HepG2 (cell line): ENCODE data around the gene FITM1. TPM values are rescaled to one million over a fixed set of nuclear protein-coding genes. Genes with fewer than 3 reads are reported as not detected.

Source experiments
- CBFB ChIP-seq: sonication (generic); formaldehyde crosslinking; IDR thresholded peaks from 2 replicates; pipeline ENCODE4 v1.4.0; 2020; ENCODE audit warnings: missing genetic modification reagents
- ESRRA ChIP-seq: sonication (generic); formaldehyde crosslinking; IDR thresholded peaks from 2 replicates; pipeline ENCODE4 v1.5.1; 2020; ENCODE audit warnings: mild to moderate bottlenecking, low read depth, missing genetic modification reagents
- HDAC2 ChIP-seq: sonication (generic); formaldehyde crosslinking; IDR thresholded peaks from 2 replicates; pipeline ENCODE4 v1.4.0; 2020; ENCODE audit warnings: missing genetic modification reagents
- HMGA1 ChIP-seq: sonication (generic); formaldehyde crosslinking; conservative IDR thresholded peaks from 2 replicates; pipeline ENCODE4 v1.4.0; 2020; ENCODE audit warnings: missing genetic modification reagents
- IKZF4 ChIP-seq: sonication (generic); formaldehyde crosslinking; IDR thresholded peaks from 2 replicates; pipeline ENCODE4 v1.5.1; 2020; ENCODE audit warnings: borderline replicate concordance, mild to moderate bottlenecking, low read depth, missing genetic modification reagents; ENCODE audit errors: not compliant biosample characterization
- IRX3 ChIP-seq: sonication (generic); formaldehyde crosslinking; IDR thresholded peaks from 2 replicates; pipeline ENCODE4 v1.8.1; 2023; ENCODE audit warnings: mild to moderate bottlenecking, low read depth, missing genetic modification reagents, borderline replicate concordance
- KAT7 ChIP-seq: IDR thresholded peaks from 2 replicates; pipeline ENCODE4 v1.6.1; 2018; ENCODE audit warnings: borderline replicate concordance, missing compliant biosample characterization
- NCOR1 ChIP-seq: fragments of 200-600 bp; sonication (generic); IDR thresholded peaks from 2 replicates; pipeline ENCODE4 v1.7.0; 2017; ENCODE audit warnings: antibody characterized with exemption, low read length, borderline replicate concordance
- RXRB ChIP-seq: IDR thresholded peaks from 2 replicates; pipeline ENCODE4 v1.6.1; 2016; ENCODE audit warnings: borderline replicate concordance, missing genetic modification reagents, missing compliant biosample characterization
- SOX5 ChIP-seq: IDR thresholded peaks from 2 replicates; pipeline ENCODE4 v1.6.1; 2016; ENCODE audit warnings: borderline replicate concordance
- ZNF224 ChIP-seq: sonication (generic); formaldehyde crosslinking; IDR thresholded peaks from 2 replicates; pipeline ENCODE4 v1.5.0; 2020; ENCODE audit warnings: mild to moderate bottlenecking, missing genetic modification reagents
- ZNF430 ChIP-seq: sonication (generic); formaldehyde crosslinking; IDR thresholded peaks from 2 replicates; pipeline ENCODE4 v1.9.0; 2021; ENCODE audit warnings: mild to moderate bottlenecking, missing genetic modification reagents
- ZNF546 ChIP-seq: sonication (generic); formaldehyde crosslinking; conservative IDR thresholded peaks from 2 replicates; pipeline ENCODE4 v1.8.1; 2023; ENCODE audit warnings: mild to moderate bottlenecking, missing genetic modification reagents
- ZNF790 ChIP-seq: sonication (generic); formaldehyde crosslinking; IDR thresholded peaks from 2 replicates; pipeline ENCODE4 v1.8.0; 2022; ENCODE audit warnings: missing genetic modification reagents, mild to moderate bottlenecking, borderline replicate concordance
- ZNF839 ChIP-seq: sonication (generic); formaldehyde crosslinking; IDR thresholded peaks from 2 replicates; pipeline ENCODE4 v1.4.0; 2020; ENCODE audit warnings: missing genetic modification reagents, mild to moderate bottlenecking, borderline replicate concordance
- polyA plus RNA-seq, 8 experiments: library from polyadenylated mRNA; depleted of rRNA in 3 of 8; stranded (reverse) in 7 of 8; unstranded in 1 of 8; fragments of >200 nt; fragmentation: Illumina TruSeq in 4 of 8; extraction: Trizol in 4 of 8; gene quantifications; 2 replicates each; pipeline versions ENCODE4 v1.2.1 to v1.2.3, GENCODE V29; 2011 to 2016; ENCODE audit warnings: low read depth in 4 of 8, missing spikeins in 1 of 8, mixed read lengths in 1 of 8; ENCODE audit not compliant: insufficient read depth in 1 of 8
- total RNA-seq, 5 experiments: library from RNA; depleted of rRNA; stranded (reverse); fragments of >200 nt; fragmentation: Illumina TruSeq; extraction: Trizol; gene quantifications; 2 replicates each; pipeline ENCODE4 v1.2.3, GENCODE V29; 2016; ENCODE audit warnings: low read depth in 1 of 5
- TF ChIP-seq, protein P1 (sequence below): fragments of 450-650 bp; IDR thresholded peaks from 2 replicates; pipeline ENCODE4 v1.6.1; 2016
- TF ChIP-seq, protein P2 (sequence below): sonication (generic); formaldehyde crosslinking; IDR thresholded peaks from 2 replicates; pipeline ENCODE4 v1.8.1; 2023; ENCODE audit warnings: mild to moderate bottlenecking, missing genetic modification reagents
- TF ChIP-seq, protein P3 (sequence below): IDR thresholded peaks from 2 replicates; pipeline ENCODE4 v1.6.1; 2016; ENCODE audit warnings: low read depth, missing genetic modification reagents, missing compliant biosample characterization
- TF ChIP-seq, protein P4 (sequence below): sonication (generic); formaldehyde crosslinking; IDR thresholded peaks from 2 replicates; pipeline ENCODE4 v1.5.1; 2020; ENCODE audit warnings: missing genetic modification reagents, mild to moderate bottlenecking, borderline replicate concordance

The FITM1 gene
- total and polyA plus RNA-seq, 2 of the 13 experiments (the other 11 are each of a cell fraction or from before 2014, with no cell fraction given) = 2.7 to 5.8 TPM

DNA sequence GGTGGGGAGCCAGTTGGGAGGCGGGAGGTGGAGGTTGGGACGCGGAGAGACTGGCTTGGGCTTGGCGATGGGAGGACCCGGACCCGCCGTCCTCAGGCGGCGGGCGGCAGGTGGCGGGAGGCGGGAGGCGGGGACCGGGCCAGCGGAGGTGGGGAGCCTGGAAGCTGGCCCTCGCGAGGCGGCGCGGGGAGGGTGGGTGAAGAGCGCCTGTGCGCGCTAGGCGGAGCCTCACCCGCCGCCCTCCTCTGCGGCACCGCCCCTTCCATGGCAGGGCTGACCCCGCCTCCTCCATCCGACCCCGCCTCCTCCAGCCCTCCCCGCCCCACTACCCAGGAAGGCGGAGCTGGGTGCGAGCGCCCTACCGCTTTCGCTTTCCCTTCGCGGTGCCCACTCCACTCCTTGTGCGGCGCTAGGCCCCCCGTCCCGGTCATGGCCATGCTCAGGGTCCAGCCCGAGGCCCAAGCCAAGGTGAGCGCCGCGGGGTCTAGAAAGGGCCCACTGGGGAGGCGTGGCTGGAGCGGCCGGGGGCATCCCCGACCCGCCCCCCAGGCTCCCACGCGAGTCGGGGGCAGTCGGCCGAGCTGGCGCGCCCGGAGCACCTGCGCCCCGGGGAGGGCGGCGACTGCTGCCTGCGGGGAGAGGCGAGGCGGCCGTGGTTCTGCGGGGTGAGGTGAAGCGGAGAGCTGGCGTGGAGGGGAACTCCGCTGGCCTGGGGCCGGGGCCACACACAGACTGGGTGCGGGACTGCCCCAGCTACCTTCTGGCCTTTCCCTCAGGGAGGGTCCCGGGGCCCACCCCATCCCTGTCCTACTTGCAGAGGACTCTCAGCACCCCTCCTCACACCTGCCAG is 5.6 kb downstream of the FITM1 start, which contains the start of gene PSME1 (continued):
- TF ChIP-seq, protein P1, sequence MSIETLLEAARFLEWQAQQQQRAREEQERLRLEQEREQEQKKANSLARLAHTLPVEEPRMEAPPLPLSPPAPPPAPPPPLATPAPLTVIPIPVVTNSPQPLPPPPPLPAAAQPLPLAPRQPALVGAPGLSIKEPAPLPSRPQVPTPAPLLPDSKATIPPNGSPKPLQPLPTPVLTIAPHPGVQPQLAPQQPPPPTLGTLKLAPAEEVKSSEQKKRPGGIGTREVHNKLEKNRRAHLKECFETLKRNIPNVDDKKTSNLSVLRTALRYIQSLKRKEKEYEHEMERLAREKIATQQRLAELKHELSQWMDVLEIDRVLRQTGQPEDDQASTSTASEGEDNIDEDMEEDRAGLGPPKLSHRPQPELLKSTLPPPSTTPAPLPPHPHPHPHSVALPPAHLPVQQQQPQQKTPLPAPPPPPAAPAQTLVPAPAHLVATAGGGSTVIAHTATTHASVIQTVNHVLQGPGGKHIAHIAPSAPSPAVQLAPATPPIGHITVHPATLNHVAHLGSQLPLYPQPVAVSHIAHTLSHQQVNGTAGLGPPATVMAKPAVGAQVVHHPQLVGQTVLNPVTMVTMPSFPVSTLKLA = peak; percentile 72
- TF ChIP-seq ZNF790 = no peak
- TF ChIP-seq ZNF546 = peak; percentile 77
- TF ChIP-seq, protein P2, sequence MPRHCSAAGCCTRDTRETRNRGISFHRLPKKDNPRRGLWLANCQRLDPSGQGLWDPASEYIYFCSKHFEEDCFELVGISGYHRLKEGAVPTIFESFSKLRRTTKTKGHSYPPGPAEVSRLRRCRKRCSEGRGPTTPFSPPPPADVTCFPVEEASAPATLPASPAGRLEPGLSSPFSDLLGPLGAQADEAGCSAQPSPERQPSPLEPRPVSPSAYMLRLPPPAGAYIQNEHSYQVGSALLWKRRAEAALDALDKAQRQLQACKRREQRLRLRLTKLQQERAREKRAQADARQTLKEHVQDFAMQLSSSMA (CRISPR knock-in tag) = no peak
- no peak for TF ChIP-seq HMGA1 (CRISPR knock-in tag)
- TF ChIP-seq HDAC2 (CRISPR knock-in tag) = peak; percentile 52; the same call in 1 of the 2 replicates
- peak; percentile 49; the same call in 1 of the 2 replicates for TF ChIP-seq SOX5 (CRISPR knock-in tag)
- TF ChIP-seq ZNF839 (CRISPR knock-in tag) = peak; percentile 39
- peak; percentile 66; the same call in 1 of the 2 replicates for TF ChIP-seq NCOR1
- TF ChIP-seq ESRRA = peak; percentile 79; the same call in 1 of the 2 replicates
- peak; percentile 59; the same call in 1 of the 2 replicates for TF ChIP-seq RXRB (CRISPR knock-in tag)
- peak; percentile 100 for TF ChIP-seq KAT7 (CRISPR knock-in tag)
- TF ChIP-seq, protein P3, sequence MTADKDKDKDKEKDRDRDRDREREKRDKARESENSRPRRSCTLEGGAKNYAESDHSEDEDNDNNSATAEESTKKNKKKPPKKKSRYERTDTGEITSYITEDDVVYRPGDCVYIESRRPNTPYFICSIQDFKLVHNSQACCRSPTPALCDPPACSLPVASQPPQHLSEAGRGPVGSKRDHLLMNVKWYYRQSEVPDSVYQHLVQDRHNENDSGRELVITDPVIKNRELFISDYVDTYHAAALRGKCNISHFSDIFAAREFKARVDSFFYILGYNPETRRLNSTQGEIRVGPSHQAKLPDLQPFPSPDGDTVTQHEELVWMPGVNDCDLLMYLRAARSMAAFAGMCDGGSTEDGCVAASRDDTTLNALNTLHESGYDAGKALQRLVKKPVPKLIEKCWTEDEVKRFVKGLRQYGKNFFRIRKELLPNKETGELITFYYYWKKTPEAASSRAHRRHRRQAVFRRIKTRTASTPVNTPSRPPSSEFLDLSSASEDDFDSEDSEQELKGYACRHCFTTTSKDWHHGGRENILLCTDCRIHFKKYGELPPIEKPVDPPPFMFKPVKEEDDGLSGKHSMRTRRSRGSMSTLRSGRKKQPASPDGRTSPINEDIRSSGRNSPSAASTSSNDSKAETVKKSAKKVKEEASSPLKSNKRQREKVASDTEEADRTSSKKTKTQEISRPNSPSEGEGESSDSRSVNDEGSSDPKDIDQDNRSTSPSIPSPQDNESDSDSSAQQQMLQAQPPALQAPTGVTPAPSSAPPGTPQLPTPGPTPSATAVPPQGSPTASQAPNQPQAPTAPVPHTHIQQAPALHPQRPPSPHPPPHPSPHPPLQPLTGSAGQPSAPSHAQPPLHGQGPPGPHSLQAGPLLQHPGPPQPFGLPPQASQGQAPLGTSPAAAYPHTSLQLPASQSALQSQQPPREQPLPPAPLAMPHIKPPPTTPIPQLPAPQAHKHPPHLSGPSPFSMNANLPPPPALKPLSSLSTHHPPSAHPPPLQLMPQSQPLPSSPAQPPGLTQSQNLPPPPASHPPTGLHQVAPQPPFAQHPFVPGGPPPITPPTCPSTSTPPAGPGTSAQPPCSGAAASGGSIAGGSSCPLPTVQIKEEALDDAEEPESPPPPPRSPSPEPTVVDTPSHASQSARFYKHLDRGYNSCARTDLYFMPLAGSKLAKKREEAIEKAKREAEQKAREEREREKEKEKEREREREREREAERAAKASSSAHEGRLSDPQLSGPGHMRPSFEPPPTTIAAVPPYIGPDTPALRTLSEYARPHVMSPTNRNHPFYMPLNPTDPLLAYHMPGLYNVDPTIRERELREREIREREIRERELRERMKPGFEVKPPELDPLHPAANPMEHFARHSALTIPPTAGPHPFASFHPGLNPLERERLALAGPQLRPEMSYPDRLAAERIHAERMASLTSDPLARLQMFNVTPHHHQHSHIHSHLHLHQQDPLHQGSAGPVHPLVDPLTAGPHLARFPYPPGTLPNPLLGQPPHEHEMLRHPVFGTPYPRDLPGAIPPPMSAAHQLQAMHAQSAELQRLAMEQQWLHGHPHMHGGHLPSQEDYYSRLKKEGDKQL (CRISPR knock-in tag) = 0 out of 2 replicates have a peak, but pooled peaks have one; percentile 57
- no peak for TF ChIP-seq IKZF4 (CRISPR knock-in tag)
- peak; percentile 89; the same call in 1 of the 2 replicates for TF ChIP-seq IRX3
- TF ChIP-seq, protein P4, sequence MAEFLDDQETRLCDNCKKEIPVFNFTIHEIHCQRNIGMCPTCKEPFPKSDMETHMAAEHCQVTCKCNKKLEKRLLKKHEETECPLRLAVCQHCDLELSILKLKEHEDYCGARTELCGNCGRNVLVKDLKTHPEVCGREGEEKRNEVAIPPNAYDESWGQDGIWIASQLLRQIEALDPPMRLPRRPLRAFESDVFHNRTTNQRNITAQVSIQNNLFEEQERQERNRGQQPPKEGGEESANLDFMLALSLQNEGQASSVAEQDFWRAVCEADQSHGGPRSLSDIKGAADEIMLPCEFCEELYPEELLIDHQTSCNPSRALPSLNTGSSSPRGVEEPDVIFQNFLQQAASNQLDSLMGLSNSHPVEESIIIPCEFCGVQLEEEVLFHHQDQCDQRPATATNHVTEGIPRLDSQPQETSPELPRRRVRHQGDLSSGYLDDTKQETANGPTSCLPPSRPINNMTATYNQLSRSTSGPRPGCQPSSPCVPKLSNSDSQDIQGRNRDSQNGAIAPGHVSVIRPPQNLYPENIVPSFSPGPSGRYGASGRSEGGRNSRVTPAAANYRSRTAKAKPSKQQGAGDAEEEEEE = no peak; the same call in 1 of the 2 replicates
- TF ChIP-seq ZNF430 (CRISPR knock-in tag) = no peak
- TF ChIP-seq ZNF224 (CRISPR knock-in tag) = no peak
- TF ChIP-seq CBFB (CRISPR knock-in tag) = peak; percentile 77; the same call in 1 of the 2 replicates
